NB4 (cell line): Measurements from ENCODE around the gene LMAN2.
A peak's percentile ranks its signal among the peaks of the same experiment; 100 is the strongest.

Source experiments
- DNase-seq: peaks from one replicate; pipeline ENCODE4 v3.0.0; 2010; ENCODE audit warnings: low read depth
- H3K4me3 ChIP-seq: one replicate; pipeline ENCODE4 v1.5.1; 2011; ENCODE audit warnings: mild to moderate bottlenecking, low read depth, low read length, moderate library complexity
- MAX ChIP-seq: IDR thresholded peaks from 2 replicates; pipeline ENCODE4 v1.6.1; 2011; ENCODE audit warnings: low read depth, low read length
- MYC ChIP-seq: IDR thresholded peaks from 2 replicates; pipeline ENCODE4 v1.6.1; 2011; ENCODE audit warnings: low read depth, low read length
- POLR2A ChIP-seq: IDR thresholded peaks from 2 replicates; pipeline ENCODE4 v1.6.1; 2011; ENCODE audit warnings: mild to moderate bottlenecking; ENCODE audit not compliant: insufficient read length; ENCODE audit errors: extremely low read depth
- TF ChIP-seq, protein P1 (sequence below): IDR thresholded peaks from one replicate; pipeline ENCODE4 v1.5.1; 2012; ENCODE audit warnings: low read depth, low read length

Gene LMAN2

DNA sequence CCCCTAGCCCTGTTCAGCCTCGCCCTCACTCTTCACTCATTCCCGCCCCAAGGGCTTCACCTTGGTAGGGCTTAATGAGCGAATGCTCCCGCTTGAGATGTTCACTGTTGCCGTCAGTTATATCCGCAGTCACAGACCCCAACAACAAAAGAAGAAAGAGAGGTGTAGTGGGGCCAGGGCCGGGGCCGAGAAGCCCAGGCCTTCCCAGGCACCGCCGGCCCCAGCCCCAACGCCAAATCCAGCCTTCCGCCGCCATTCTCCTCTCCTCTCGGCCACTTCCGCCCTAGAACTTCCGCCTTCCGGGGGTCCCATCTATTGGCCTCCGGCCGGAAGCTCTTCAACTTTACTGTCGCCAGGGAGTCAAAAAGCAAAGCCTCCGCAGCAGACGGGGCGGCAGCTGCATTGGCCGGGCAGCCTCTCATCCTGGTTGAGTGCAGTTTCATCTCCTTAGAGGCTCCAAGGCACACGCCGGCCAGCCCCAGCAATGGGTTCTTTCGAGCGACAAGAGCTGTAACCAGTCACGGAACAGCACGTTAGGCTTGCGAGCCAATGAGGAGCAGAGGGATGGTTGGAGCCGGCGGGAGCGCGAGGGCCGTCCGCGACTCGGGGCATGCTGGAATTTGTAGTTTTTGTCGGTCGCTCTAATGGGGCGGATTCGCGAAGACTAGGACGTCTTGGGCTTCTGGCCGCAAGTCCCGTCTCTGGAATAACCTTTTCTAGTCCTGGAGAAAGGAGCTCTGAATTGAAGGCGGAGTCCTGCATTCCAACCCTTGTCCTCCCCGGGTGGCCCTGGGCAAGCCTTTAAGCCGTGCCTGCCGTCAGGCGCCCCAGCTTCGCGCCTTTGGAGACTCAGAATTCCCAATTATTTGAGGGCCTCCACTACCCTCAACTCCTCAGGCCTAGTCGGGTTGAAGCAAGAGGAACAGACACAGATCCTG, at the start of gene LMAN2:
LMAN2 (minus strand) TSS at position 277 of the 938 bp plus-strand sequence; CDS start at position 256, 21 bp downstream.
- H3K4me3 ChIP-seq: peak within 1 kb of the TSS; percentile 100
- no peak for TF ChIP-seq MYC
- TF ChIP-seq, protein P1, sequence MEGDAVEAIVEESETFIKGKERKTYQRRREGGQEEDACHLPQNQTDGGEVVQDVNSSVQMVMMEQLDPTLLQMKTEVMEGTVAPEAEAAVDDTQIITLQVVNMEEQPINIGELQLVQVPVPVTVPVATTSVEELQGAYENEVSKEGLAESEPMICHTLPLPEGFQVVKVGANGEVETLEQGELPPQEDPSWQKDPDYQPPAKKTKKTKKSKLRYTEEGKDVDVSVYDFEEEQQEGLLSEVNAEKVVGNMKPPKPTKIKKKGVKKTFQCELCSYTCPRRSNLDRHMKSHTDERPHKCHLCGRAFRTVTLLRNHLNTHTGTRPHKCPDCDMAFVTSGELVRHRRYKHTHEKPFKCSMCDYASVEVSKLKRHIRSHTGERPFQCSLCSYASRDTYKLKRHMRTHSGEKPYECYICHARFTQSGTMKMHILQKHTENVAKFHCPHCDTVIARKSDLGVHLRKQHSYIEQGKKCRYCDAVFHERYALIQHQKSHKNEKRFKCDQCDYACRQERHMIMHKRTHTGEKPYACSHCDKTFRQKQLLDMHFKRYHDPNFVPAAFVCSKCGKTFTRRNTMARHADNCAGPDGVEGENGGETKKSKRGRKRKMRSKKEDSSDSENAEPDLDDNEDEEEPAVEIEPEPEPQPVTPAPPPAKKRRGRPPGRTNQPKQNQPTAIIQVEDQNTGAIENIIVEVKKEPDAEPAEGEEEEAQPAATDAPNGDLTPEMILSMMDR: no peak
- peak; percentile 6; the same call in 1 of the 2 replicates for TF ChIP-seq MAX
- peak; percentile 77 for TF ChIP-seq POLR2A
- DNase-seq: peak; percentile 96

DNA sequence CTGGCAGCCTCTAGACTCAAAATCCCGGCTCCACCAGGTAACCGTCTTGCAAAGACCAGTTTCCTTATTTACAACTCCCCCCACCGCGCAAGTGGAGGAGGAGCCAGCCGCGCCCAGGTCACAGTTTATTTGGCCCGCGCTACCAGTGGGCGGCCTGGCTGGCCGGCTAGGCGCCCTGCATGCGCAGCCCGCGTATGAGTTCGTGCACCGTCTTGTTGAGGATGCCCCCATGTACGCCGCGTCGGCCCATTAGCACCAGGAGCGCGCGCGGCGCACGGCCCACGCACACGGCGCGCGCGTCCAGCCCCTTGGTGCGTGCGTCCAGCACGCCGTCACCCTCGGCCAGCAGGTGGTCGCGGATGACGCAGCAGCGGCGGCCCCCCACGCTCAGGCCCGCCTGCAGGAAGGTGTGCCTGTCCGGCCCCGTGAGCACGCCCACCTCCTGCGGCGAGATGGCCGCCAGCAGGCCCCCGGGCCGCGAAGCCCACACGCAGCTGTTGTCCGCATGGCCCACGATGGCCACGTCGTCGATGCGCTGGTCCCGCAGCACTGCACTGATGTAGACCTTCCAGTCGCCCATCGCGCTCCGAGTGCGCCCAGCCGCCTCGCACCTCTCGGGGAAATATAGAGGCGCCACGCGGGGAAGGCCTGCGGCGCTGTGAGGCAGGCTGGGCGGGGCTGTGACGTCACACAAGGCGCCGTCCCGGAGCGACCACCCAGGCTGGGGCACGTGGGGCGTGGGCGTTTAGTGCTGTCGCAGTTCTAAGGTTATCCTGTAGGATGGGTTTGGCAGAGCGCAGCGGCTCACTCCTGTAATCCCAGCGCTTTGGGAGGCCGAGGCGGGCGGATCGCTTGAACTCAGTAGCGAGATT, 48.8 kb upstream of the LMAN2 start, which contains the start of gene PFN3:
PFN3 (minus strand) TSS at position 665 of the 872 bp plus-strand sequence; CDS start at position 580, 85 bp downstream.
- DNase-seq: no peak
- H3K4me3 ChIP-seq: no peak within 1 kb of the TSS
- TF ChIP-seq MAX: no peak
- no peak for TF ChIP-seq MYC

- TF ChIP-seq MYC (no peak), POLR2A (no peak), MAX (no peak)
- TF ChIP-seq, protein P1: no peak
- no peak overlapping the region for H3K4me3 ChIP-seq
These were observed 46.5 kb upstream of the LMAN2 start for GRCh38 chr5:177397875-177398390.

DNA sequence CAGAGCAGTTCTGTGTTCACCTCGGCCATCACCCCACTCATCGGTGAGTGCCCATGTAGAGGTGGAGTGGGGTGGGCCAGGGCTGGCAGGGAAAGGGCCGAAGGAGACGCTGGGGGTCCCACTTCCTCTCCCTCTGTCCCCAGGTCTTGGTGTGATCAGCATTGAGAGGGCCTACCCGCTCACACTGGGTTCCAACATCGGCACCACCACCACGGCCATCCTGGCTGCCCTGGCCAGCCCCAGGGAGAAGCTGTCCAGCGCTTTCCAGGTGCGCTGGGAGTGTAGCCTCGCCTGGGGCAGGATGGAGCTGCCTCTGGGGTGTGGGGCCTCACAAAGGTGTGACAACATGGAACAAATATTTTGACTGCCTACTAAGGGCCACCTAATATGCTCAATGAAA, 45.3 kb upstream of the LMAN2 start:
- H3K4me3 ChIP-seq: no peak overlapping the region
- DNase-seq: no peak
- no peak for TF ChIP-seq MAX
- no peak for TF ChIP-seq POLR2A
- no peak for TF ChIP-seq MYC
- TF ChIP-seq, protein P1: no peak

More at GRCh38 chr5:177397875-177398390, 46.5 kb upstream of the LMAN2 start:
- no peak for DNase-seq

DNA sequence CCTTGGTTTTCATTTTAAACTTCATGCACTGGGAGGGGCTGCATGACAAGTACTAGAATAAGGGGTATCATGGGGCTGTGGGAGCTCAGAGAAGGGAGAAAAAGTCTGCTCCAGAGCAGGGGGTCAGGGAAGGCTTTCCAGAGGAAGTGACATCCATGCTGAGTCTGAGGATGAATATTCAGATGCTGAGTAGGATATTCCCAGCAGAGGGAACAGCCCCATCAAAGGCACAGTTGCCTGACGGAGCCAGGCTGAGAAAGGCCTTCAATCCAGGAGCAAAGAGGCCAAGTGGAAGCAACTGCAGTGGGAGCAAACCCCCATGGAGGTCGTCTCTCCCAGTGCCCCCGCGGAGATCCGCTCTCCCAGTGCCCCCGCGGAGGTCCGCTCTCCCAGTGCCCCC, 44.6 kb upstream of the LMAN2 start:
- no peak for DNase-seq
- no peak overlapping the region for H3K4me3 ChIP-seq
- TF ChIP-seq MAX: no peak
- TF ChIP-seq, protein P1: no peak
- no peak for TF ChIP-seq MYC
- no peak for TF ChIP-seq POLR2A
